Neuronal stem cell (in vitro differentiated cells): ENCODE results near the gene TBX1.
A peak's percentile ranks its signal among the peaks of the same experiment; 100 is the strongest.

Source experiments
- DNase-seq: peaks from one replicate; pipeline ENCODE4 v3.0.0-alpha.2; 2013; ENCODE audit warnings: low spot score
- H2AFZ ChIP-seq: one replicate; pipeline ENCODE4 v1.6.1; 2013; ENCODE audit warnings: mild to moderate bottlenecking, low read length, inconsistent platforms
- H2AK5ac ChIP-seq: 2 replicates; pipeline ENCODE4 v1.6.1; 2013; ENCODE audit warnings: low read depth, mild to moderate bottlenecking, inconsistent platforms, low read length, moderate library complexity, mixed read lengths
- H2BK120ac ChIP-seq: 2 replicates; pipeline ENCODE4 v1.6.1; 2013; ENCODE audit warnings: low read depth, mild to moderate bottlenecking, inconsistent platforms, low read length, moderate library complexity, mixed read lengths
- H2BK12ac ChIP-seq: one replicate; pipeline ENCODE4 v1.6.1; 2013; ENCODE audit warnings: low read length, inconsistent platforms
- H2BK15ac ChIP-seq: 2 replicates; pipeline ENCODE4 v1.6.1; 2013; ENCODE audit warnings: mild to moderate bottlenecking, low read length, inconsistent platforms, mixed read lengths
- H2BK5ac ChIP-seq: one replicate; pipeline ENCODE4 v1.6.1; 2013; ENCODE audit warnings: inconsistent platforms, mild to moderate bottlenecking, low read length, moderate library complexity
- H3K14ac ChIP-seq: one replicate; pipeline ENCODE4 v1.6.1; 2013; ENCODE audit warnings: low read length, inconsistent platforms
- H3K18ac ChIP-seq: 2 replicates; pipeline ENCODE4 v1.6.1; 2013; ENCODE audit warnings: low read length, inconsistent platforms
- H3K23ac ChIP-seq: 2 replicates; pipeline ENCODE4 v1.6.1; 2013; ENCODE audit warnings: low read depth, mild to moderate bottlenecking, mixed read lengths, low read length, inconsistent platforms; ENCODE audit not compliant: poor library complexity
- H3K27ac ChIP-seq: replicated peaks from 3 replicates; pipeline ENCODE4 v1.5.1; 2013; ENCODE audit warnings: low read length, inconsistent platforms
- H3K27me3 ChIP-seq, 3 experiments: 2 replicates each; pipeline ENCODE4 v1.6.1; 2013; ENCODE audit warnings: low read length in 3 of 3, mild to moderate bottlenecking in 2 of 3, inconsistent platforms in 1 of 3, low read depth in 1 of 3, mixed read lengths in 1 of 3, moderate library complexity in 1 of 3; ENCODE audit not compliant: control insufficient read depth in 3 of 3, insufficient read depth in 3 of 3
- H3K36me3 ChIP-seq, 2 donors: replicated peaks in 1 of 2; 2 replicates each; pipeline ENCODE4 v1.6.1; 2013; ENCODE audit warnings: low read length in 2 of 2; ENCODE audit not compliant: control insufficient read depth in 2 of 2, insufficient read depth in 2 of 2
- H3K4ac ChIP-seq: 2 replicates; pipeline ENCODE4 v1.6.1; 2013; ENCODE audit warnings: inconsistent platforms, mild to moderate bottlenecking, low read length, moderate library complexity
- H3K4me1 ChIP-seq, 2 donors: 1 replicate in 1 of 2; 2 replicates in 1 of 2; pipeline ENCODE4 v1.6.1; 2013; ENCODE audit warnings: low read length in 2 of 2, low read depth in 1 of 2; ENCODE audit not compliant: control insufficient read depth in 2 of 2, insufficient read depth in 1 of 2
- H3K4me2 ChIP-seq: one replicate; pipeline ENCODE4 v1.6.1; 2013; ENCODE audit warnings: mild to moderate bottlenecking, low read length, inconsistent platforms; ENCODE audit not compliant: insufficient read depth, poor library complexity, severe bottlenecking
- H3K4me3 ChIP-seq, 2 donors: 2 replicates each; pipeline ENCODE4 v1.5.1; 2013; ENCODE audit warnings: low read length in 2 of 2, mild to moderate bottlenecking in 2 of 2, inconsistent platforms in 1 of 2, moderate library complexity in 1 of 2
- H3K79me1 ChIP-seq: one replicate; pipeline ENCODE4 v1.6.1; 2013; ENCODE audit warnings: low read depth, mild to moderate bottlenecking, inconsistent platforms, low read length, moderate library complexity
- H3K9ac ChIP-seq: one replicate; pipeline ENCODE4 v1.6.1; 2013; ENCODE audit warnings: mild to moderate bottlenecking, low read depth, low read length, inconsistent platforms; ENCODE audit not compliant: poor library complexity
- H3K9me3 ChIP-seq, 2 donors: replicated peaks in 1 of 2; 2 replicates each; pipeline versions ENCODE3 to v1.6.1; 2013; ENCODE audit warnings: low read length in 2 of 2, mild to moderate bottlenecking in 2 of 2, inconsistent platforms in 1 of 2, low read depth in 1 of 2, mixed read lengths in 1 of 2, moderate library complexity in 1 of 2; ENCODE audit not compliant: control insufficient read depth in 2 of 2, insufficient read depth in 1 of 2
- H4K8ac ChIP-seq: one replicate; pipeline ENCODE4 v1.6.1; 2013; ENCODE audit warnings: low read depth, mild to moderate bottlenecking, inconsistent platforms, low read length, moderate library complexity
- H4K91ac ChIP-seq: one replicate; pipeline ENCODE4 v1.6.1; 2013; ENCODE audit warnings: low read length, low read depth, mild to moderate bottlenecking, inconsistent platforms; ENCODE audit not compliant: poor library complexity
- WGBS, 2 donors: extraction: QIAGEN DNeasy Blood & Tissue Kit; methylation state at CpG; one replicate each; pipeline ENCODE4 v1.1.7; 2013; ENCODE audit warnings: missing lambda C conversion rate in 2 of 2, mixed read lengths in 1 of 2; ENCODE audit not compliant: insufficient read length in 2 of 2, insufficient replicate concordance in 1 of 2; ENCODE audit errors: extremely low coverage in 2 of 2; 5-methylcytosine and 5-hydroxymethylcytosine counted together

TBX1 gene

GRCh38 chr22:19764299-19764593 lies 3.7 kb downstream of the TBX1 start:
- Histone ChIP-seq H3K14ac (no peak overlapping the region), H4K8ac (no peak overlapping the region), H3K4ac (no peak overlapping the region), H2AFZ (no peak overlapping the region), H2BK12ac (no peak overlapping the region), H3K27me3 (peaks cover 83 to 96% (median 93%) of the 10 kb centered on the region in 3 experiments), H3K27ac (no peak overlapping the region), H3K4me2 (no peak overlapping the region), H3K9ac (peak overlapping the region; percentile 84), H3K36me3 (no peaks in the 10 kb centered on the region), H4K91ac (no peak overlapping the region), H2AK5ac (peak overlapping the region; percentile 97), H3K18ac (peak overlapping the region; percentile 94), H3K23ac (peak overlapping the region; percentile 91), H2BK15ac (peak overlapping the region; percentile 81), H3K4me1 (peaks cover 13 to 17% of the 10 kb centered on the region in 2 donors), H2BK120ac (no peak overlapping the region), H3K9me3 (peaks cover 9 to 14% of the 10 kb centered on the region in 2 donors), H3K79me1 (no peaks in the 10 kb centered on the region), H2BK5ac (peak overlapping the region; percentile 75), H3K4me3 (no peak overlapping the region)
- WGBS, 2 donors, result no CpG with 5 or more reads among the region's 17 CpGs
- DNase-seq, result no peak

- Histone ChIP-seq H2BK15ac (no peak overlapping the region), H3K9ac (no peak overlapping the region), H3K4me1 (peaks cover 13 to 17% of the 10 kb centered on the region in 2 donors), H2AFZ (no peak overlapping the region), H4K91ac (no peak overlapping the region), H3K79me1 (no peaks in the 10 kb centered on the region), H3K4me3 (no peak overlapping the region), H3K27me3 (peaks cover 77 to 96% (median 93%) of the 10 kb centered on the region in 3 experiments), H2BK5ac (no peak overlapping the region), H3K9me3 (peaks cover 9 to 16% of the 10 kb centered on the region in 2 donors), H3K14ac (no peak overlapping the region), H3K27ac (no peak overlapping the region), H2BK120ac (no peak overlapping the region), H4K8ac (no peak overlapping the region), H3K18ac (peak overlapping the region; percentile 11), H3K4me2 (no peak overlapping the region), H3K36me3 (no peaks in the 10 kb centered on the region), H3K23ac (peak overlapping the region; percentile 91), H2AK5ac (peak overlapping the region; percentile 97), H2BK12ac (no peak overlapping the region), H3K4ac (no peak overlapping the region)
- no peak for DNase-seq
- no CpG with 5 or more reads among the region's 25 CpGs for WGBS, 2 donors
These were observed 4.3 kb downstream of the TBX1 start for GRCh38 chr22:19764636-19765476.

- H2BK5ac ChIP-seq, result no peak overlapping the region
- no peaks in the 10 kb centered on the region for H3K36me3 ChIP-seq
- no peak overlapping the region for H3K27ac ChIP-seq
- peaks cover 77 to 97% (median 93%) of the 10 kb centered on the region in 3 experiments for H3K27me3 ChIP-seq
- no peak overlapping the region for H3K14ac ChIP-seq
- H3K79me1 ChIP-seq, result no peaks in the 10 kb centered on the region
- H4K8ac ChIP-seq, result peak overlapping the region; percentile 43
- H3K23ac ChIP-seq, result peak overlapping the region; percentile 91
- H2BK15ac ChIP-seq, result peak overlapping the region; percentile 89
- WGBS, 2 donors, result no CpG with 5 or more reads among the region's 83 CpGs
- peak overlapping the region; percentile 80 for H3K18ac ChIP-seq
- DNase-seq, result no peak
- H3K4ac ChIP-seq, result no peak overlapping the region
- H2AK5ac ChIP-seq, result peak overlapping the region; percentile 11
- no peak overlapping the region for H2BK12ac ChIP-seq
- peak overlapping the region; percentile 18 for H3K4me2 ChIP-seq
- H3K4me1 ChIP-seq, result peaks cover 13 to 17% of the 10 kb centered on the region in 2 donors
- H2BK120ac ChIP-seq, result peak overlapping the region; percentile 47
- peaks cover 9 to 16% of the 10 kb centered on the region in 2 donors for H3K9me3 ChIP-seq
- H2AFZ ChIP-seq, result peak overlapping the region; percentile 9
- no peak overlapping the region for H4K91ac ChIP-seq
- H3K9ac ChIP-seq, result no peak overlapping the region
- H3K4me3 ChIP-seq, result no peak overlapping the region
These were observed 5.1 kb downstream of the TBX1 start for GRCh38 chr22:19765477-19766239.

GRCh38 chr22:19766240-19766510 lies 5.6 kb downstream of the TBX1 start:
- Histone ChIP-seq H3K36me3 (no peaks in the 10 kb centered on the region), H3K4me3 (no peak overlapping the region), H3K79me1 (no peaks in the 10 kb centered on the region), H4K91ac (no peak overlapping the region), H2AK5ac (no peak overlapping the region), H3K27me3 (peaks cover 75 to 99% (median 88%) of the 10 kb centered on the region in 3 experiments), H3K27ac (no peak overlapping the region), H3K18ac (no peak overlapping the region), H2BK12ac (no peak overlapping the region), H2BK5ac (no peak overlapping the region), H3K9ac (no peak overlapping the region), H2BK120ac (no peak overlapping the region), H3K4ac (no peak overlapping the region), H3K4me2 (peak overlapping the region; percentile 25), H3K14ac (no peak overlapping the region), H3K4me1 (peaks cover 13 to 14% of the 10 kb centered on the region in 2 donors), H3K23ac (no peak overlapping the region), H2BK15ac (no peak overlapping the region), H4K8ac (no peak overlapping the region), H2AFZ (peak overlapping the region; percentile 66), H3K9me3 (peaks cover 9 to 16% of the 10 kb centered on the region in 2 donors)
- DNase-seq, result no peak
- WGBS, 2 donors, result no CpG with 5 or more reads among the region's 36 CpGs
